ENCODE data around the gene ABCC10.
"Not testable (repeated sequence)": the region's sequence is repeated elsewhere in the genome, so short reads cannot be mapped to it uniquely, and the experiment has no call there.

ABCC10 gene, protein sequence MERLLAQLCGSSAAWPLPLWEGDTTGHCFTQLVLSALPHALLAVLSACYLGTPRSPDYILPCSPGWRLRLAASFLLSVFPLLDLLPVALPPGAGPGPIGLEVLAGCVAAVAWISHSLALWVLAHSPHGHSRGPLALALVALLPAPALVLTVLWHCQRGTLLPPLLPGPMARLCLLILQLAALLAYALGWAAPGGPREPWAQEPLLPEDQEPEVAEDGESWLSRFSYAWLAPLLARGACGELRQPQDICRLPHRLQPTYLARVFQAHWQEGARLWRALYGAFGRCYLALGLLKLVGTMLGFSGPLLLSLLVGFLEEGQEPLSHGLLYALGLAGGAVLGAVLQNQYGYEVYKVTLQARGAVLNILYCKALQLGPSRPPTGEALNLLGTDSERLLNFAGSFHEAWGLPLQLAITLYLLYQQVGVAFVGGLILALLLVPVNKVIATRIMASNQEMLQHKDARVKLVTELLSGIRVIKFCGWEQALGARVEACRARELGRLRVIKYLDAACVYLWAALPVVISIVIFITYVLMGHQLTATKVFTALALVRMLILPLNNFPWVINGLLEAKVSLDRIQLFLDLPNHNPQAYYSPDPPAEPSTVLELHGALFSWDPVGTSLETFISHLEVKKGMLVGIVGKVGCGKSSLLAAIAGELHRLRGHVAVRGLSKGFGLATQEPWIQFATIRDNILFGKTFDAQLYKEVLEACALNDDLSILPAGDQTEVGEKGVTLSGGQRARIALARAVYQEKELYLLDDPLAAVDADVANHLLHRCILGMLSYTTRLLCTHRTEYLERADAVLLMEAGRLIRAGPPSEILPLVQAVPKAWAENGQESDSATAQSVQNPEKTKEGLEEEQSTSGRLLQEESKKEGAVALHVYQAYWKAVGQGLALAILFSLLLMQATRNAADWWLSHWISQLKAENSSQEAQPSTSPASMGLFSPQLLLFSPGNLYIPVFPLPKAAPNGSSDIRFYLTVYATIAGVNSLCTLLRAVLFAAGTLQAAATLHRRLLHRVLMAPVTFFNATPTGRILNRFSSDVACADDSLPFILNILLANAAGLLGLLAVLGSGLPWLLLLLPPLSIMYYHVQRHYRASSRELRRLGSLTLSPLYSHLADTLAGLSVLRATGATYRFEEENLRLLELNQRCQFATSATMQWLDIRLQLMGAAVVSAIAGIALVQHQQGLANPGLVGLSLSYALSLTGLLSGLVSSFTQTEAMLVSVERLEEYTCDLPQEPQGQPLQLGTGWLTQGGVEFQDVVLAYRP (N-terminal part only)

DNA sequence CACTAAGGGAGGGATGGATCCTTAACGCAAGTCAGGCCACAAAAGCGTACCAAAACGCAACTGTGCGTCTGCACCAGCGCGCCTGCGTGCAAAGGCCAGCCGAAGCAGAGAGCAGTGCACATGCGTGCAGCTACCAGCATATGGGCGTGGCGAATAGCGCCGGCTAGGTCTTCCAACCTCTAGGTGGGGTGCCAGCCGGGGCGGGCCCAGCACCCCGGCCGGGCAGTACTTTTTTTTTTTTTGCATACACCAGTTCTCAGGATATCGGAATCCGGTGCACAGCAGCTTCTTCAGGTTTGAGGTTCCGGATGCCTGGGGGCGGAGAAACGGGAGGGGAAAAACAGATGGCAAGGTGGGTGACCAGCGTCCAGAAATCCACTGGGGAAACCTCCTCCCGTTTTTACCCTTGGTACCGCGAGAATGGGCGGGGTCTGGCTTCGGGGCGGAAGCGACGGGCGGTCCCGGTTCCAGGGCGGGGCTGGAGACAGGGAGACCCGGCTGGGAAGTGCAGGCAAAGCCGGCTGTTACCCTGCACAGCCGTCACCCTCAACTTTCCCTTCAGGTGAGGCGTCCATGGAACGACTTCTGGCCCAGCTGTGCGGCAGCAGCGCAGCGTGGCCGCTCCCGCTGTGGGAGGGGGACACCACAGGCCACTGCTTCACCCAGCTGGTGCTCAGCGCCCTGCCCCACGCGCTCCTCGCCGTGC is at the start of gene ABCC10:
ABCC10 (plus strand) TSS at position 136 of the 706 bp plus-strand sequence; CDS start at position 574, 438 bp downstream.
- DNase-seq (ENCODE audit: low read depth in 2 of 2, low spot score in 1 of 2), result peak; percentile 75 to 86

DNA sequence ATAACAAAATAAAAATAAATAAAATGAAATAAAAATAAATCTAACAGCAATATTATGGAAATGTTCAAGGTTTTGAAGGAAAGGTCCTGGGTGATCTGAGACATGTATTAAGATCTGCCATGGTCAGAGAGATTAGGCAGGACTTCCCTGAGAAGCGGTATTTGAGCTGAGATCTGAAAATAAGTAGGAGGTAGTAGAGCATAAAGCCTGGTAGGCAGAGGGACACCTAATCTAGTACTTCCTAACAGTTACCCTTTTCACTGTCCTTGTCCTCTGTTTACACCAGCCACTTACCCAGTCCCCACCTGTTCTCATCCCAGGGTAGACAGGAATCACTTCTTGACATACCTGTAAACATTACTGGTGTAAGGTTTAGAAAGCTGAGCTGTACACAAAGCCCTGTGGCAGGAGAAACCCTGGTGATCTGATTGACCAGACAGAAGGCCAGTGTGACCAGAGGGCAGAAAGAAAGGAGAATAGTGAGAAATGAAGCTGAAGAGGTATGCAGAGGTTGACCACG is 49.6 kb upstream of the ABCC10 start:
- DNase-seq (ENCODE audit: low read depth in 2 of 2, low spot score in 1 of 2), result no peak

DNA sequence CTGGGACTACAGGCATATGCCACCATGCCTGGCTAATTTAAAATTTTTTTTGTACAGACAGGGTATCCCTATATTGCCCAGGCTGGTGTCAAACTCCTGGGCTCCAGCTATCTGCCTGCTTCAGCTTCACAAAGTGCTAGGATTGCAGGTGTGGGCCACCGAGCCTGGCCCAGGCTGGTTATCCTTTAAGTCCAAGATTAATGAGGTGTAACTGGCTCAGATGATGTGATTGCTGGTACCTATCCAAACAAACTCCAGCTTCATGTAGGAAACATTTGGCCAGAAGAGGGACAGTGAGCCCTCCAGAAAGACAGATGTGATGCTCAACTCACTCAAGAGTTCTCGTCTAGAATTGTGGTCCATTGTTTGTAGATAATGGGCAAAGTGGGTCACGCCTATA is 48.7 kb upstream of the ABCC10 start:
- no peak for DNase-seq (ENCODE audit: low read depth in 2 of 2, low spot score in 1 of 2)

DNA sequence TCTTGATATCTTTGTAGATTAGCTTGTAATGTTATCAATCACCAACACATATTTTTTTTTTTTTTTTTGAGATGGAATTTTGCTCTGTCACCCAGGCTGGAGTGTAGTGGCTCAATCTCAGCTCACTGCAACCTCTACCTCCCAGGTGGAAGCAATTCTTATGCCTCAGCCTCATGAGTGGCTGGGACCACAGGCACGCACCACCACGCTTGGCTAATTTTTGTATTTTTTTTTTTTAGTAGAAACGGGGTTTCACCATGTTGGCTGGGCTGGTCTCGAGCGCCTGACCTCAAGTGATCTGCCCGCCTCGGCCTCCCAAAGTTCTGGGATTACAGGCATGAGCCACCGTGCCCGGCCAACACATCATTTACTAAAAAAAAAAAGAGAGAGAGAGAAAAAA is 46.5 kb upstream of the ABCC10 start:
- DNase-seq (ENCODE audit: low read depth in 2 of 2, low spot score in 1 of 2), result not testable (repeated sequence)

DNA sequence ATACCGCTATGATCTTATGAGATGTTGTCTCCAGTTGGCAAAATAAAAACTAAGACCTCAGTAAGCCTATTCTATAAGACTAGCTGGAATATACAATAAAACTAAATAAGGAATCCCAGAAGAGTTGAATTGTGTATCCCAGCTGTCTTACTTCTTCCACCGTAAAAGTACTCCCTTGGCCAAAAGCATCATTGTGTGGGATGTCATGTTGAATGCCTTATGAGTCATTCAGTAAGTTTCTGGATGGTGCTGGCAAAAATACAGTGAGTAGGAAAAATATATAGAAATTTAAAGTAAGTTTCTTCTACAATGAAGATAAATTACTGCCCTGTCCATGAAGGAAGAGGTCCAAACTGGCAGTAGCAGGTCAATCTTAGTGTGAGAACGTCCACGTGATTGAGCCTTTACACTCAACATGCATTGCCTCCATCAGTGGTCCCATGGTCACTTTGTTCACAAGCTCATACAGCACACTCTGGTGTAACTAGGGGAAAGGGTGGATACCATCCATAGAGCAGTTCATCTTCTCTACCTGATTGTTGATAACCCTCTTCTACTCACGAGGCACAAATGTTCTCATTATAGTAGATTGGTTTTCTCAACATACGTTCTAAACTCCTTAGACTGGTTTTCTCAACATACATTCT is 44.2 kb upstream of the ABCC10 start:
- no peak for DNase-seq (ENCODE audit: low read depth in 2 of 2, low spot score in 1 of 2)

DNA sequence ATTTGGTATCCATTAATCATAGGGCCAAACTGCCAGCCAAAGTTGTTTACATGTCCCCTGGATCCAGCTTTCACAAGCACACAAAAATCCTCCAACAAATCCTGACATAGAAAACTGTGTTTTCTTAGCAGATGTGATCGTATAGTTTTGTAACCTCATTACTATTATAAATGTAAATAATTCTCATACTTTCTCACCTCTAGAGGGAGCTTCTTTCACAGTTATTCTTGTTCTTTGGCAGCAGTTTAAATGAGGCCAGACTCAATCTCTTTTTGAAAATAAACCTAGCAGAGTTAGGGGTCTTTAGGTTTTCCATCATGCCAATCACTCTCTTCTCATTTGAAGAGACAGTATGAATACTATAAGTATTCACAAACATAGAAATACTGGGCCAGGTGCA is 40.8 kb upstream of the ABCC10 start:
- DNase-seq (ENCODE audit: low read depth in 2 of 2, low spot score in 1 of 2), result no peak

DNA sequence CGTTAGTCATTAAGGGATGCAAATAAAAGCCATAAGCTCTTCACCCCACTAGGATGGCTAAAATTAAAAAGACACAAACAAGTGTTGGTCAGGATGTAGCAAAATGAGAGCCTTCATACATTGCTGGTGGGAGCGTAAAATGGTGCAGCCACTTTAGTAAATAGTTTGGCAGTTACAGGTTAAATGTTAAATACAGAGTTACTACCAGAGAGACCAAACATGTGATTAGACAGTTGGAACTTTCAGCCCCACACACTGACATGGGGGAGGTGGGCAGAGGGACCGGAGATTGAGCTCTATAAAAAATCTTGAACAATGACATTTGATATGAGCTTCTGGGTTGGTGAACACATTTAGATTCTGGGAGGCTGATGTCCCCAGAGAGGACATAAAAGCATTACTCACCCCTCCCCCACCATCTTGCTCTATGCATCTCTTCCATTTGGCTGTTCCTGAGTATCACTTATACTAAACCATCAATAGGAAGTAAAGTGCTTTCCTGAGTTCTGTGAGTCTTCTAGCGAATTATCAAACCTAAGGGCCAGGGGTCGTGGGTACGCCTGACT is 37.5 kb upstream of the ABCC10 start:
- DNase-seq (ENCODE audit: low read depth in 2 of 2, low spot score in 1 of 2), result no peak

DNA sequence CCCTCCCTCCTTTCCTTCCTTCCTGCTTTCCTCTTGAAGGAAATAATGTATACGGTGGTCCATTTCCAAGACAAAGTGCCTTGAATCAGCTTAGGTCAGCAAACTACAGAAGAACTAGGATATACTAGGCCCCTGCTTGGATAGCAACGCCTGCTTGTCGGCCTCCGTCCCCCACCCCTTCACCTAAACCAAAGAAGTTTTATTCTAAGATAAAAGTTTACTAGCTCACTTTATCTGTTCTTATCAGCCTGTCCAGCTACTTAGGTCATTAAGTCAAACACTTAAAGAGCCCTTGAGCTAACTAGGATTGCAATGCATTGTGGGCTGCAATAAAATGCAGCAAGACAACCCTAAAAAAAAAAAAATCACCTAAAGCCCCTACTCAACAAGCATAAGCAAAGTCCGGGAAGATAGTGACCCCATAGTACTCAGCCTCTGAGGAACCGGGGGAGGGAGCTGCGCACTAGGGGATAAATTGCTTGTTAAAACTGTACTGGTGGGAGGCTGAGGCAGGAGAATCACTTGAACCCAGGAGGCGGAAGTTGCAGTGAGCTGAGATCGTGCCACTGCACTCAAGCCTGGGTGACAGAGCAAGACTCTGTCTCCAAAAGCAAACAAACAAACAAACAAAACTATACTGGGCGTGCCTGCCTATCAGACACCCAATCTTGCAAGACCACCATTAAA is 36.4 kb upstream of the ABCC10 start:
- not testable (repeated sequence) for DNase-seq (ENCODE audit: low read depth in 2 of 2, low spot score in 1 of 2)

DNA sequence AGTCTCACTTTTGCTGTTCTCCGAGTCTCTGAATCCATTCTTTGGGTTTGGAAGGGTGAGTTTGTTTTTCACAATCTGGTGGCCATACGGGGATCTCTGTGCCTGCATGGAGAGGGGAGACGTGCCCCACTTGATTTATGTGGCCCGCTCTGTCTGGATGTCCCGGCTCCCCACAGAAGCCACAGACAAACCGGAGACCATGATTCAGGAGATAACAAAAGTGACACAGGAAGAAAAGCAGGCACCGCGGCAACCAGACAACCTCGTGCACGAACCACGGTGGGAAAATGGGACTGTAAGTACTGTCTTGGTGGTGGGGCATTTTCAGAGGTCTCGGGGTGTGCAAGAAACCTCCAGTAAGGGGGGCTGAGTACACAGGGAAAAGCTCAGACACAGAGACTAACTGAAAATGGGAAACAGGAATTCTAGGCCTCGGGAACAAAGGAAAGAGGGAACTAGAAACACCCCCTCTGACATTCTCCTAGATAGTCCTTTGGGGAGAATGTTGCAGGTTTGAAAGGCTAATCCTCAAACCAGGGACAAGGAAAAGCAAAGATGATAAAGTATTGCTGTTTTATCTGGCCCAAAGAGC is 35.8 kb upstream of the ABCC10 start:
- DNase-seq (ENCODE audit: low read depth in 2 of 2, low spot score in 1 of 2), result no peak

DNA sequence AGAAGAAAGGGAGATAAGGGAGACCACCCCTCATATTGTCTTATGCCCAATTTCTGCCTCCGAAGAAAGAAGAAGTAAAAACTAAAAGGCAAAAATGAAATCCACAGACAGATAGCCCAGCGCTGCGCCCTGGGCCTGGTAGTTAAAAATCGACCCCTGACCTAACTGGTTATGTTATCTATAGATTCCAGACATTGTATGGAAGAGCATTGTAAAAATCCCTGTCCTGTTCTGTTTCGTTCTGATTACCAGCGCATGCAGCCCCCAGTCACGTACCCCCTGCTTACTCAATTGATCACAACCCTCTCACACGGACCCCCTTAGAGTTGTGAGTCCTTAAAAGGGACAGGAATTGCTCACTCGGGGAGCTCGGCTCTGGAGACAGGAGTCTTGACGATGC is 34.2 kb upstream of the ABCC10 start:
- not testable (repeated sequence) for DNase-seq (ENCODE audit: low read depth in 2 of 2, low spot score in 1 of 2)

DNA sequence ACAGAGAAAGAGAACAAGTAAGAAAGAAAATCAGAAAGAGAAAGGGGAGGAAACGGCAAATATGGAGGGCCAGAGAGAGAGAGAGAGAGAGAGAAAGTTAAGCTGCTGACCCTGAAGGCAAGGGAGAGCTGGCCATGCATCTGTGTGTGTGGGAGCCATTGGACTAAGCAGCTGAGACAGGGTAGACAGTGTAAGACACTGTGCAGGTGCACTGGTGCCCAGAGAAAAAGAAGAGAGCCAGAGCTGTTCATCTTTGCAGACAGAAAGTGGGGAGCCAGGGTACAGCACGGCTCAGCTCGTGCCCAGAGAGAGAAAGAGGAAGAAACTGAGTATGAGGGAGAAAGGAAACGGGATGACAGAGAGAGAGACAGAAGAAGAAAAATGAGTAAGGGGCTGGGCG is 33.7 kb upstream of the ABCC10 start:
- no peak for DNase-seq (ENCODE audit: low read depth in 2 of 2, low spot score in 1 of 2)

DNA sequence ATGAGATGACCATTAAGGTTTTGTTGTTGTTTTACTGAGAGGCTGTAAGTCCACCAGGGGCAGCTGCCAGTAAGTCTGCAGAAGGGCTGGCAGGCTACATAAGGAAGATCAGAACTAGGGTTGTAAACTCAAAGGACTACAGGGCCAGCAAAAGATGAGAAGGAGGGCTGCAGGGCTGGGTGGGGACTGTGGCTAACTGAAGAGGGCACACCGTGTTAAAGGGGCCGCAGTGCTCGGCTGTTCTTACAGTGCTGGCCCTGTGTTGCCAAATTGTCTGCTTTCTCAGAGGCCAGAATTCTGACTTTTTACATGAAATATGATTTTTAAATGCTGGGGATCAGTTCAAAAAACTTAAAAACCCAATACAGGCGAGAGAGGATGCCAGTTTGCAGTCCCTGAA is 32.4 kb upstream of the ABCC10 start:
- DNase-seq (ENCODE audit: low read depth in 2 of 2, low spot score in 1 of 2), result no peak

DNA sequence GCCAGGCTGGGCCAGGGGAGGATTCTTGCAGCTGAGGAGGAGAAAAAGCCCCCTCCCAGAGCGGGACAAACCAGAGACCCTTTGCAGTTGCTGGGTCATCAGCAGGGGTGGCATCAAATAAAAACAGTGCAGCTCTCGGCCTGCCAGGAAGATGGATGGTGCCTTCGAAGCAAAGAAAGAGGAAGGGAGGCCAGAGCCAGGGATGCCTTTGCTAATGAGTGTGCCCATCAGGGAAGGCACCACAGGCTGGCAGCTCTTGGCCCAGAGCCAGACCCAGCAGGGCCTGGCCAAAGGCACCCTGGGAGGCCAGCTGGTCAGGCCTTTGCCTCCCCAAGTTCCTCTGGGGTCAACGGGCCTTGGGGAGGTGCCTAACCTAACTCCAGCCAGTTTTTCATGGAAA is 31.6 kb upstream of the ABCC10 start:
- no peak for DNase-seq (ENCODE audit: low read depth in 2 of 2, low spot score in 1 of 2)

DNA sequence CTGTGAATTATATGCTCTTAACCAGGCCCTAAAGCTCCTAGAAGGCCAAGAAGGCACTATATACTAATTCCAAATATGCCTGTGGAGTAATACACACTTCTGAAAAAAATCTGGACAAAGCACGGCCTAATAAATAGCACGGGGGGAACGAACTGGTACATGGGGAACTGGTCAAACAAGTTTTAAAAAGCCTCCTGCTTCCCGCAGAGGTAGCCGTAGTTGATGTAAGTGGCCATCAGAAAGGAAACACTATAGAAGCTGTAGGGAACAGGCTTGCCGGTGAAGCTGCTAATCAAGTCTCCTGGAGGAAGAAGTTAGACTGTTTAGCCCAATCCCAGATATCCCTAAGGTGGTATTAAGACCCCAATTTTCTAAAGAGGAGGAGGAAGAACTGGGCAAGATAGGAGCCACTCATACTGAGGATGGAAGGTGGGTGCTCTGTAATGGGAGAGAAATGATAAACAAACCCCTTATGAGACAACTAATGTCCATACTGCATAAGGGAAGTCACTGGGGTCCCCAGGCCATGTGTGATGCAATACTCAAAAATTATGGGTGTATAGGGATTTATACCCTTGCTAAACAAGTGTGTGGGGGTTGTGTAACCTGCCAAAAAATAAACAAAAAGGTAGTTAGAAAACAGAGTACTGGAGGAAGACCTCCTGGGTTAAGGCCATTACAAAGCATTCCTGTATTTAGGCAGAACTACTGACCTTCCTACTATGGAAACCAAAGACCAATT is 30.8 kb upstream of the ABCC10 start:
- no peak for DNase-seq (ENCODE audit: low read depth in 2 of 2, low spot score in 1 of 2)

DNA sequence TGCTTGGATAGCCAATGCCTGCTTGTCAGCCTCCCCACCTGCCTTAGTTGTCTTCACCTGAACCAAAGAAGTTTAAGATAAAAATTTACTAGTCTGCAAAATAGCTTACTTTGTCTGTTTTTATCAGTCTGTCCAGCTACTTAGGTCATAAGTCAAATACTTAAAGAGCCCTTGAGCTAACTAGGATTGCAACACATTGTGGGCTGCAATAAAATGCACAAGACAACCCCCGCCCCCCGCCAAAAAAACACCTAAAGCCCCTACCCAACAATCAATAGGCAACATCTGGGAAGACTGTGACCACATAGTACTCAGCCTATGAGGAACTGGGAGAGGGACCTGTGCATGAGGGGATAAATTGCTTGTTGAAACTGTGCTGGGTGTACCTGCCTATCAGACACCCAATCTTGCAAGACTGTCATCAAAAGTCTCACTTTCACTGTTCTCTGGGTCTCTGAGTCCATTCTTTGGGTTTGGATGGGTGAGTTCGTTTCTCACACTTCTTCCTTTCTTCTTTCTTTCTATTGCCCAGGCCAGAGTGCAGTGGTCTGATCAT is 27.3 kb upstream of the ABCC10 start:
- no peak for DNase-seq (ENCODE audit: low read depth in 2 of 2, low spot score in 1 of 2)

DNA sequence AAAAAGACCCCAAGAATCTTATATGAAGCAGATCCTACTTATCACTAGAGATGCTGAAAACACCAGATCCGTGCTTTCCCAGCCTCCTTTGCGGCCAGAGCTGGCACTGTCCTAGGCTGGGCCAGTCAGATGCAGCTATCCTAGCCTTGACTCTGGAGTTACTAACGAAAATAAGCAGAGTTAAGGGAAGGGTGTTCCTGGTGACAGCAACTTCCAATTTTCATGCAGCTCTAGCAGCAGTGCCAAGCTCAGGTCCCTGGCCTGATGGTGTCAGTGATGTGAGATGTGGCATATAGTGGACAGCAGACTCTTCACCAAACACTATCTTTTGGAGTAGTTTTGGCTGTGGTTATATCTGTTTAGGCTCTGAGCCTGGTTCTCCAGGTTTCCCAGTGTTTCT is 25.6 kb upstream of the ABCC10 start:
- no peak for DNase-seq (ENCODE audit: low read depth in 2 of 2, low spot score in 1 of 2)

DNA sequence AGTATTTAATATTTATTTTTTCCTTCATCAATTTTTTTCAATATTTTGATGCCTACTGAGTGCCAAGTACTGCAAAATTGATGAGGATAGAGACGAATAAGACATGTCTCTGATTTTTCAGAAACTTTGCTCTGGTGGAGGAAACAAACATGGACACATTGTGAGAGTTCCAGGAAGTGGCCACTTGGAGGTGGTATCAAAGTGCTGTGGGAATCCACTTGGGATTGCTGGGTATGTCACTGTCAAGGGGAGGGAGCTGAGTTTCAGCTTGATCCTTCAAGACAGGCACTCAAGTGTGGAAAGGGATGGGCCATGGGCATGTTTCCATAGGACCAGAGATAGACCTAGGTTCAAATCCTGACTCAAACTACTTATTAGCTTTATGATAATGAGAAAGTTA is 24.5 kb upstream of the ABCC10 start:
- DNase-seq (ENCODE audit: low read depth in 2 of 2, low spot score in 1 of 2), result no peak

DNA sequence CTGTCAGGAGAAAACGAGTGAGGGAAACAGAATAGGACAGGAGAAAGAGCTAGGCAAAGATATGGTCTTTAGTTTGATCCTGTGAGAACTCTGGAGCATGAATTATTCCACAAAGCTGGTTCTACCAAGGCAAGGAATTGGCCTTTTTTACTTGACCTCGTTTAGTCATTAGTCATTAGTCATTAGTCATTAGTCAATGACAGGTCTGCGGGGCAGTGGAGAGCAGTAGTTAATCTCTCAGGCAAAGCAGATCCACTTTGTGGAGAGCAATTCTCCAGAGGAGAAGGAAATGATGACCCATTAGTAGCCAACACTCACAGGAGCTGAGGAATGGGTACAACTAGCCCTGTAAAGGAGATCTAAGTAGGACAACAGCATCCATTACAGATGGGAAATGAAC is 22.0 kb upstream of the ABCC10 start:
- no peak for DNase-seq (ENCODE audit: low read depth in 2 of 2, low spot score in 1 of 2)

All from stimulated activated CD8-positive, alpha-beta memory T cell treated with anti-CD3 and anti-CD28 coated beads, Interleukin-4, amount 100 ng/mL, for 1 hour (primary cell).